Thymus (tissue), 11 donors: ENCODE data around the gene VTI1A. TPM values are rescaled to one million over a fixed set of nuclear protein-coding genes. Genes with fewer than 3 reads are reported as not detected.
"Not testable (repeated sequence)": the region's sequence is repeated elsewhere in the genome, so short reads cannot be mapped to it uniquely, and the experiment has no call there.

Experiments used
- DNase-seq, 9 donors: peaks; one replicate each; pipeline ENCODE4 v3.0.0-alpha.2; 2013; ENCODE audit warnings: low spot score in 9 of 9, low read depth in 6 of 9, missing footprints in 1 of 9
- H3K27ac ChIP-seq, 2 donors: one replicate each; pipeline ENCODE4 v1.5.1; 2013; ENCODE audit warnings: control low read depth in 1 of 2, low read depth in 1 of 2, low read length in 1 of 2, mild to moderate bottlenecking in 1 of 2, moderate library complexity in 1 of 2
- H3K27me3 ChIP-seq, 2 donors: one replicate each; pipeline ENCODE4 v1.5.1; 2013; ENCODE audit warnings: low read length in 1 of 2; ENCODE audit not compliant: control insufficient read depth in 2 of 2, insufficient read depth in 1 of 2
- H3K36me3 ChIP-seq, 2 donors: one replicate each; pipeline ENCODE4 v1.5.1; 2013; ENCODE audit warnings: low read length in 1 of 2, mild to moderate bottlenecking in 1 of 2, moderate library complexity in 1 of 2; ENCODE audit not compliant: control insufficient read depth in 2 of 2, insufficient read depth in 2 of 2
- H3K4me1 ChIP-seq, 2 donors: one replicate each; pipeline ENCODE4 v1.5.1; 2013; ENCODE audit warnings: low read length in 2 of 2; ENCODE audit not compliant: control insufficient read depth in 2 of 2, insufficient read depth in 2 of 2
- H3K4me3 ChIP-seq, 2 donors: one replicate each; pipeline ENCODE4 v1.5.1; 2013; ENCODE audit warnings: low read length in 2 of 2, control low read depth in 1 of 2, mild to moderate bottlenecking in 1 of 2
- H3K9me3 ChIP-seq, 2 donors: one replicate each; pipeline ENCODE4 v1.5.1; 2013; ENCODE audit warnings: low read length in 1 of 2, mild to moderate bottlenecking in 1 of 2; ENCODE audit not compliant: control insufficient read depth in 2 of 2, insufficient read depth in 1 of 2
- WGBS: extraction: QIAGEN DNeasy Blood & Tissue Kit; methylation state at CpG from one replicate; pipeline ENCODE4 v1.1.7; 2013; 5-methylcytosine and 5-hydroxymethylcytosine counted together
- polyA plus RNA-seq: library from polyadenylated mRNA; stranded (reverse); fragments of 200-250 nt; gene quantifications from one replicate; pipeline ENCODE4 v1.2.3, GENCODE V29; 2013
- total RNA-seq: library from RNA; stranded (reverse); fragments of 120-200 nt; gene quantifications from one replicate; pipeline ENCODE4 v1.2.4, GENCODE V29; 2013
- donor health status: healthy.

Gene VTI1A
- total and polyA plus RNA-seq, 2 donors, result 15.9 to 27.0 TPM

GRCh38 chr10:112484399-112484798 is 37.4 kb downstream of the VTI1A start:
- Histone ChIP-seq H3K9me3 (no peaks in the 10 kb centered on the region), H3K4me1 (no peaks in the 10 kb centered on the region), H3K4me3 (no peak overlapping the region), H3K27ac (no peak overlapping the region), H3K36me3 (no peaks in the 10 kb centered on the region), H3K27me3 (no peaks in the 10 kb centered on the region)
- no peak for DNase-seq
- 99% methylated on average over 2 of the region's 2 CpGs for WGBS

GRCh38 chr10:112487964-112488363 is 40.9 kb downstream of the VTI1A start:
- no peaks in the 10 kb centered on the region for H3K36me3 ChIP-seq
- H3K4me1 ChIP-seq, result no peaks in the 10 kb centered on the region
- no peaks in the 10 kb centered on the region for H3K27me3 ChIP-seq
- DNase-seq, result no peak
- H3K9me3 ChIP-seq, result no peaks in the 10 kb centered on the region
- H3K27ac ChIP-seq, result no peak overlapping the region
- no peak overlapping the region for H3K4me3 ChIP-seq

GRCh38 chr10:112490545-112490944 is 43.5 kb downstream of the VTI1A start:
- 91% methylated on average over 2 of the region's 2 CpGs for WGBS
- Histone ChIP-seq H3K27me3 (no peaks in the 10 kb centered on the region), H3K4me1 (no peaks in the 10 kb centered on the region), H3K27ac (no peak overlapping the region), H3K9me3 (no peaks in the 10 kb centered on the region), H3K36me3 (no peaks in the 10 kb centered on the region), H3K4me3 (no peak overlapping the region)
- peak in 1 of 9 donors; percentile 7 for DNase-seq

GRCh38 chr10:112491144-112491543 is 44.1 kb downstream of the VTI1A start:
- Histone ChIP-seq H3K27ac (no peak overlapping the region), H3K4me1 (no peaks in the 10 kb centered on the region), H3K4me3 (no peak overlapping the region), H3K27me3 (no peaks in the 10 kb centered on the region), H3K36me3 (no peaks in the 10 kb centered on the region), H3K9me3 (no peaks in the 10 kb centered on the region)
- no peak for DNase-seq

- Histone ChIP-seq H3K36me3 (no peaks in the 10 kb centered on the region), H3K4me3 (no peak overlapping the region), H3K27me3 (no peaks in the 10 kb centered on the region), H3K9me3 (no peaks in the 10 kb centered on the region), H3K27ac (no peak overlapping the region), H3K4me1 (no peaks in the 10 kb centered on the region)
- 98% methylated on average over 6 of the region's 6 CpGs for WGBS
- no peak for DNase-seq
Measured at GRCh38 chr10:112492736-112493135, 45.7 kb downstream of the VTI1A start.

GRCh38 chr10:112497347-112497950 is 50.4 kb downstream of the VTI1A start:
- Histone ChIP-seq H3K4me3 (no peak overlapping the region), H3K4me1 (no peaks in the 10 kb centered on the region), H3K27me3 (no peaks in the 10 kb centered on the region), H3K36me3 (peaks cover 0 to 3% of the 10 kb centered on the region in 2 donors), H3K9me3 (no peaks in the 10 kb centered on the region), H3K27ac (no peak overlapping the region)
- DNase-seq, result no peak
- WGBS, result 91% methylated on average over 3 of the region's 3 CpGs

- Histone ChIP-seq H3K9me3 (no peaks in the 10 kb centered on the region), H3K27me3 (no peaks in the 10 kb centered on the region), H3K4me1 (no peaks in the 10 kb centered on the region), H3K36me3 (peaks cover 0 to 3% of the 10 kb centered on the region in 2 donors), H3K4me3 (no peak overlapping the region), H3K27ac (no peak overlapping the region)
- no peak for DNase-seq
- WGBS, result 98% methylated on average over 1 of the region's 1 CpG
Measured at GRCh38 chr10:112498806-112499205, 51.8 kb downstream of the VTI1A start.

- 98% methylated on average over 8 of the region's 8 CpGs for WGBS
- H3K36me3 ChIP-seq, DNase-seq, H3K9me3 ChIP-seq, H3K27me3 ChIP-seq, H3K4me1 ChIP-seq, H3K4me3 ChIP-seq, H3K27ac ChIP-seq: not testable (repeated sequence)
Measured at GRCh38 chr10:112499985-112500384, 53.0 kb downstream of the VTI1A start.

GRCh38 chr10:112502536-112502935 is 55.5 kb downstream of the VTI1A start:
- no peak overlapping the region for H3K27ac ChIP-seq
- H3K4me3 ChIP-seq, result no peak overlapping the region
- H3K4me1 ChIP-seq, result peaks cover 0 to 4% of the 10 kb centered on the region in 2 donors
- H3K9me3 ChIP-seq, result no peaks in the 10 kb centered on the region
- WGBS, result 97% methylated on average over 2 of the region's 2 CpGs
- DNase-seq, result no peak
- no peaks in the 10 kb centered on the region for H3K27me3 ChIP-seq
- peaks cover 0 to 3% of the 10 kb centered on the region in 2 donors for H3K36me3 ChIP-seq

- no peaks in the 10 kb centered on the region for H3K9me3 ChIP-seq
- peaks cover 0 to 3% of the 10 kb centered on the region in 2 donors for H3K36me3 ChIP-seq
- 99% methylated on average over 2 of the region's 2 CpGs for WGBS
Measured at GRCh38 chr10:112503643-112504042, 56.6 kb downstream of the VTI1A start.

More at GRCh38 chr10:112503643-112504042, 56.6 kb downstream of the VTI1A start:
- H3K4me3 ChIP-seq, result no peak overlapping the region
- H3K27ac ChIP-seq, result no peak overlapping the region
- peaks cover 0 to 6% of the 10 kb centered on the region in 2 donors for H3K4me1 ChIP-seq
- no peak for DNase-seq
- H3K27me3 ChIP-seq, result no peaks in the 10 kb centered on the region
